GM19463 (cell line): ENCODE measurements around the gene NRM.
"Not testable (repeated sequence)": the region's sequence is repeated elsewhere in the genome, so short reads cannot be mapped to it uniquely, and the experiment has no call there.

Experiments used
- ATAC-seq: cut with Tn5 transposase; IDR thresholded peaks from one replicate; pipeline ENCODE4 v1.9.1; 2021; ENCODE audit warnings: mild to moderate bottlenecking, moderate library complexity; ENCODE audit not compliant: unreplicated experiment

The NRM gene

DNA sequence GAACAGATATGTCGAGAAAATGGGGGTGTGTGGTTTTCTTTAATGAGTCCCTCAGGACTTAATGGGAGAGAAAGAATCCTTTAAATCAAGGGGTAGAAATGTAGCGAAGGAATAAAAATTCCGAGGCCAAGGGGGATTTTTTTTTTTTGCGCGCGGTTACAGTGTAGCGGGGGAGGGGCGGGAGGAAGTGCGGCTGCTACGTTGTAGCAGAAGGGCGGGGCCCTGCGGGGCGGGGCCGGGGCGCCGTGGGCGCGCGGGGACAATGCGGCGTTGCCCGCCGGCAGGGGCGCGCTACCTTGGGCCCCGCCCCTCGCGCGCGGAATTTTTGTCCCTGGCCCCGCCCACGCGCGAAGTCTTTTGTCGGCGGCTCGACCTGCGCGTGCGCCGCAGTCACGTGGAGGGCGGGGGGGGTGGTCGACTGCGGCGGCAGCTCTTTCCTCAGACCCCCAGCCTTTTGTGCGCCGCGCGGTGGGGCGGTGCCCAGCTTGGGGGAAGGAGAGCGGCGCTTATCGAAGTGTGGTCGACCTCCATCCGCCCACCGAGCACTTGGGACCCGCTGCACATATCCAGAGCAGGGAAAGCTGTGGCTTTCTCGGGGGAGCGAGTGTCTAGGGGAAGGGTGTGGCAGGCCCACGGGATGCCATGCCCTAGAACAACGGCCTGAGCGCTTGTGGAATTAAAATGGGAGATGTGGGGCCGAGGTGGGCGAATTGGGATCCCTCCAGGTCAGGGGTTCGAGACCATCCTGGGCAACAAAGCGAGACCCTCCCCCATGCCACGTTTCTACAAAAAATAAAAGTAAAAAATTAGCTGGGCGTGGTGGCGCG lies 30.6 kb upstream of the NRM start:
- ATAC-seq, result peak; percentile 24

DNA sequence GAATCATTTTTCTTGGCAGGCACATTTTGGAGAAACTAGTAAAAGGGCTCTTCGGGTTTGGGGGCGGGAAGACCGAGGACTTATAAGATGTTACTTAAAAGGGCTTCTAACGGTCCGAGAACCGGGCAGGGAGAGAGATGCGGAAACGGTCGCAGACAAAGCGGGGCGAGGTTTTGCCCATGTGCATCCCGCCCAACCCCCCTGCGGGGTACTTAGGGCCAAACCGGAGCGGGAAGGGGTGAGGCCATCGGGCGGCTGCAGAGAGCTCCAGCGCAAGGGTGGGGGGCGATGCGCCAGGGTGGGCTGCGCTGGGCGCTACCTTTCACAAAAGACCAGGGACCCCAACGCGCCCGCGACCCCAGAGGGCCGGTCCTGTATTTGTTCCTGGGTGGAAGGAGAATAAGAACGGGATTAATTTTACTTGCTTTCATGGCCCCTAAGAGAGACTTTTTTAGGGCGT lies 30.0 kb upstream of the NRM start:
- no peak for ATAC-seq

GRCh38 chr6:30719791-30720737 lies 29.3 kb upstream of the NRM start, which contains the start of gene TUBB:
TUBB (plus strand) TSS chr6:30720352; CDS start chr6:30720507, 155 bp downstream.
- peak; percentile 42 for ATAC-seq

GRCh38 chr6:30719356-30719755 lies 28.6 kb upstream of the NRM start:
- no peak for ATAC-seq

DNA sequence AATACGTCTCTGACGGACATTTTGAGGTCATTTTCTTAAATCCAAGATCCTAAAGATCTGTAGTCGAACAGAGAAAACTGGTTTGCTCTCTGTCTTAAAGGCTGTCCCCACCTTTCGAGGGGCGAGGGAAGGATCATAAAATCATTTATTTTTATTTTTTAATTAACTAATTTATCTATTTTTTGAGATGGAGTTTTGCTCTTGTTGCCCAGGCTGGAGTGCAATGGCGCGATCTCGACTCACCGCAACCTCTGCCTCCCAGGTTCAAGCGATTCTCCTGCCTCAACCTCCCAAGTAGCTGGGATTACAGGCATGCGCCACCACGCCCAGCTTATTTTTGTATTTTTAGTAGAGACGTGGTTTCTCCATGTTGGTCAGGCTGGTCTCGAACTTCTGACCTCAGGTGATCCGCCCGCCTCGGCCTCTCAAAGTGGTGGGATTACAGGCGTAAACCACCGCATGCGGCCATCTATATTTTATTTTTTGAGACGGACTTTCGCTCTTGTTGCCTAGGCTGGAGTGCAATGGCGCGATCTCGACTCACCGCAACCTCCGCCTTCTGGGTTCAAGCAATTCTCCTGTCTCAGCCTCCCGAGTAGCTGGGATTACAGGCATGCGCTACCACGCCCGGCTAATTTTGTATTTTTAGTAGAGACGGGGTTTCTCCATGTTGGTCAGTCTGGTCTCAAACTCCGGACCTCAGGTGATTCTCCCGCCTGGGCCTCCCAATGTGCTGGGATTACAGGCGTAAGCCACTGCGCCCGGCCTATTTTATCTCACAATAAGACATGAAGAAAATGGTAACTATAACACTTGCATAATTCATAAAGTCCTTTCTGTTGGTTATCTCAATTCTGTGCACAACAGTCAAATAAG lies 27.3 kb upstream of the NRM start:
- ATAC-seq, result not testable (repeated sequence)

GRCh38 chr6:30717129-30717844 lies 26.5 kb upstream of the NRM start, which contains the start of gene MDC1:
MDC1 (minus strand) TSS chr6:30717281; CDS start chr6:30715175, 2,106 bp downstream.
- peak; percentile 65 for ATAC-seq

- no peak for ATAC-seq
These were observed 26.0 kb upstream of the NRM start for GRCh38 chr6:30716879-30717128.

GRCh38 chr6:30714263-30714662 lies 23.5 kb upstream of the NRM start:
- no peak for ATAC-seq

DNA sequence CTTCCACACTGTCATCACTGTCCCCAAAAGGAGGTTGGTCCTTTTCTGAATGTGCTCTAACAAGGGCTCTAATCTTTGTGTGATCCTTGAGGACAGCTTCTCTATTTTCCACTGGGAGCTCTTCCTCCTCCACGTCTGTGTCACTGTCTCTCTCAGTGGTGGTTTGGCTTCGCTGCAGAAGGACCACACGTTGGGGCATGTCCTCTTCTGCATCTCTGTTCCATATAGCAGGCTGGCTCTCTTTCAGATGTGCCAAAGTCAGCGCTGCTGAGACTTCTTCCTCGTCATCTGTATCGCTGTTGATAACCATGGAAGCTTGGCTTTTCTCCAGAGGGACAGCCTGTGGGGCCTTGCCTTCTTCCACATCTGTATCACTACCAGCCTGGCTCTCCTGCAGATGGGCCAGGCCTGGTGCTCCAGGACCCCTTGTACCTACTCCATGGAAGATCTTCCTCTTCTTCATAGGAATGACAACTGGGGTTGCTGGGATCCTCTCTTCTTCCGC lies 21.7 kb upstream of the NRM start:
- ATAC-seq, result no peak

DNA sequence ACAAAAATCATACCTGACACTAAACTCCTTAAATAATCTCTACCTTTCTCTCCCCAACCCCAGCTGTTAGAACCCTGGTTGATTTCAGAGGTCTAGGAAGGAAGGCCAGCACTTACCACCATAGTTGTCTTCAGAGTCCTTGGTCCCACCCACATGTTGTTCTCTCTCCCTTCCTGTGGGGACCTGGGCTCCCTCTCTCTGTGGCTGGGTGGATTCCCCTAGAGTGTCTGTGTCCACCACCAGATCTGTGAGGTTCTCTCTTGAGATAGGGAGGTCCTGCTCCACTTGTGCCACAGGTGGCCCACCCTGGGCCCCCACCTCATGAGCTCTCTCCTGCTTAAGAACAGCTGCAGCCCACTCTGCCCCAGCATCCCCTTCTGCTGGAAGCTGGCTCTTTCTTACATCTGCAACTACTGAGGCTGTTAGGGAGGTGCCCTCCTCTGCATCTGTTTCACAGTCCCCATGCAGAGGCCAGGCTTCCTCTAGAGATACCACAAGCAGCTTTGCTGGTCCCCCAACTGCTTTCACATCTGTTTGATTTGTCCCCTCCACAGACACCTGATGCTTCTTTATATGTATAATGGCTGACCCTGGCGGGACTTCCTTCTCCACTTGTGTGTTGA lies 21.1 kb upstream of the NRM start:
- ATAC-seq, result no peak

GRCh38 chr6:30709101-30709868 lies 18.5 kb upstream of the NRM start:
- no peak for ATAC-seq

DNA sequence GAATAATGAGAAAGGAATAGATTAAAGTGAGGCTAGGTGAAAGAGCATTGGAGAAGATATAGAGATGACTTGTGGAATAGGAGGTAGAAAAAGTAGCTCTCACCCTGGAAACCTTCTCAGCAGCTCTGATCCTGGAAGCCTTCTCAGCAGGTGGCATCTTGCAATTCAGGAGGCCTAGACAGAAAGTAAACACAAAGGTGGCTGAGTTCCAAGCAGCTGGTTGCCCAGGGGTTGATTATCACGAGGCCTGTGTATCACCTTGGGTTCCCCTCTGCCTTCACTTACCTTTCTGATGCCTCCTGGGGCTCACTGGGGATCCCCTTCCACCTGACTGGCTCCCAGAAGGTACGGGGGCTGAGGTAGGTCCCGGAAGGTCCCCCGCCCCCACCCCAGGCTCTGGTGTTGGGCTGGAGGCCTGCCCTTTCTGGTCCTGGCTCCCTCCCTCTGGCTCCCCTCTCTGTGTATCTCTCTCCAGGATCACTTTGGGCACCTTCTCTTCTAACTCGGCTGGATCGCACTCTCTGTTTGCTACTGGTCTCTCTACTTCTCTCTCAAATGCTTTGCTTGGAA lies 16.6 kb upstream of the NRM start:
- no peak for ATAC-seq

- no peak for ATAC-seq
These were observed 14.8 kb upstream of the NRM start for GRCh38 chr6:30705620-30706019.

DNA sequence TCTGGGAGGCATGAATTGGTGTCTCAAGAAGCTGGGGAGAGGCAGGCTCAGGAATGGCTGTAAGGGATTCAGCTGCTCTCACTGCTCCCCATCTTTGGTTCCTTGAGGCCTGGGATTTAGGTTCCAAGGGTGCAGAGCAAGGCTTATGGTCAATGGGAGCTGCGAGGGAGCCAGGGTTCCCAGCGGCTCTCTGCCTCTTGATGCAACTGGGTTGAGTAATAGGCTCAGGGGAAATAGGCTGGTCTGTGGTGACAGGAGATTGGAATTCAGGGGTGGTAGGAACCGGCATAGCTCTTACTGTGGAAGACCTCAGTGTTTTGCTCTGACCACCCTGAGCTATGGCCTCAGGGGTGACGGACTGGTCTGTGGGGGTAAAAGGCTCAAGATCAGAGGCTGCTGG lies 13.0 kb upstream of the NRM start:
- no peak for ATAC-seq

- ATAC-seq, result no peak
These were observed 12.2 kb upstream of the NRM start for GRCh38 chr6:30703011-30703410.

DNA sequence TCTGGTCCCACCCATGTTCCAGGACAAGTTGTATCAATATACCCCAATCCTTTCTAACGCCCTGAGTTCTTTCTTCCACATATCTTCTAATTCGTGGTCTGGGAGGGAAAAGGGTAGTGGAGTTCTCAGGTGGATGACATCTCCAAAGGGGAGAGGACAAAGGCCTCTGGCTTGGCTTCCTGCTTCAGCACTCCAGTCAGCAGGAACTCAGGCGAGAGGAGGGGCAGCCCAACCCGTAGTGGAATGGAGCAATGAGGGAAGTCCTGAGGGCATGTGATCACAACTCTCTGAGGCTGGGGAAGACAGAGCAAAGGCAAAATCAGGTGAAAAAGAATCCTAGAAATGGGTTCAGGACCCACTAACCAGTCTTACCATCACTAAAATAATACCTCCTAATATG lies 9.6 kb upstream of the NRM start:
- ATAC-seq, result no peak

GRCh38 chr6:30696432-30696831 lies 5.6 kb upstream of the NRM start:
- no peak for ATAC-seq

DNA sequence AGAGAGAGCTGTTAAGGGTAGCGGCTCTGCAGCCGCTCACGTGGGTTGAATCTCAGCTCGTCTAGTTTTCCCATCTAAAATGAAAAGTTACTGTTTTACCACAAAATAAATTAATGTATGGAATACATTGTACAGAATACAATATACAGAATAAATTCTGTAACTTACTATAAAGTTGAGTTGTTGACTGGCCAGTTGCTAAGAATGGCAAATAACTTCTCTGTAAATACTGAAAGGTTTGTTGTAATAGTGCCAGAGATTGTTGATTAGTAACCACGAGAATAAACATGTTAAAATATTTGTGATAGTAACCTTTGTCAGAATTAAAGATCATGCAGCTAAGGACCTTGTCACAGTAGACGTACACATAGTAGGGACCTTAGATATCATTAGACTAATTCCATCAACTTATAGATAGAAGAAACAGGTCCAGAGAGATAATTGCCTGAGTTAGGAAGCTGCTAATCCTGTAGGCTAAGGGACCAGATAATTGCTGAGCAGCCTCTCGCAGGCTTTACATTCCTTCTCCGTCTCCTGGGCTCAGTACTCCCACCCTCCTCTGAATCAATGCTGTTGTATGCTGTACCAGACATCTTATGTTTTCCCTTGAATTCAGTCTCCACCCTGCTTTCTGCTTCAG lies 544 bp upstream of the NRM start:
- no peak for ATAC-seq
